NCI-H510A (cell line): ENCODE measurements around the gene WASHC4.
"Not testable (repeated sequence)": the region's sequence is repeated elsewhere in the genome, so short reads cannot be mapped to it uniquely, and the experiment has no call there.

Experiments used
- DNase-seq: peaks from one replicate; lab custom pipeline; 2025; lab: John Stamatoyannopoulos, UW

WASHC4 gene

DNA sequence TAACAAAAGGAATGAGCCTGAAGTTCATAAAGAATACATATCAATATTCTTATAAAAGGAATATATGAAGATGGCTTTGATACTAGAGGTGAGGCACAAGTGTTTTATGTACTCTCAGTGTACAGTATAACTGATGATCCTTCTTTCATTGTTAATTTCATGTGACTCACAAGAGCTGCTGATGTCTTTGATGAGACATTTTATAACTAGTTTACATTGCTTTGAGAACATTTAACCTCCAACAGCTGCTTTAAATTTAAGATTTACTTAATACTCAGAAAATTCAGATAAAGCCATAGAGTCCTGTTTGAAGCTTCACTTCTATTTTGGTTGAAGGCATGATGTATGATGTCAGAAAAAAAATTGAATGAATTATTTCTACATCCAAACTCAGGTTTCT, 59.8 kb downstream of the WASHC4 start:
- no peak for DNase-seq

DNA sequence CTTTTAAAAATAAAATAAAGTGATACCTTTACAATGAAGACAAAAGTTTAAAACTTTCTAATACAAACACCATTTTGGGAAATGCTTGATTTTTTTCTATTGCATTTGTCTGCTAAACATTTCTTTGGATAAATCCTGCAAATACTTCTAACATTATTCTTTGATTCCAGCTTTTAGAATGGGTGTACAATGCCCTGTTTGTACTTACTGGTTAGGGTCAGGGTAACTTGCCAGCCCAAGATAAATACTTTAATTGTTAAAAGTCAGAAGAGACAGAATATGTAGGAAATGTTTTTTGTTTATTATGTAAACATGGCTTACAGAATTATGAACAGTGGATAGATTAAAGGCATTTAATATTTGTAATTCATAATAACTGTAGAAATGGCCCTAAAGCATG, 60.5 kb downstream of the WASHC4 start:
- no peak for DNase-seq

DNA sequence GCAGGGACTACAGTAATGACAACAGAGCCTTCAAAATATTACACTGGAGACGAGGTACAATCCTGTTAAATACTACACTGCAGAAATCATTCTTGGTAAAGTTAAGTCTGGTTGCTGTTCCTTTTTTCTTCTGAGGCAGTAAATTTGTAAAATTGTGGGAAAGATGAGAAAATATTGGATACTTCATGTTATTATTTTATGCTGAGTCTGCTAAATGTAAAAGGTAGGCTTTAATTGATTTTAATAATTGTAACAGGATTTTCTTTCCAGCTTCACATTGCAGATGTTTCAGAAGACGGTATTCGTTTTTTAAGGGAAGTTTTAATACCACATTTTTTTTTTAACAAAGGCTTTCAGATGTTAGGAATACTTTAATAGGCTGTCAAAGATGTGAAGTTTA, 62.6 kb downstream of the WASHC4 start:
- no peak for DNase-seq

DNA sequence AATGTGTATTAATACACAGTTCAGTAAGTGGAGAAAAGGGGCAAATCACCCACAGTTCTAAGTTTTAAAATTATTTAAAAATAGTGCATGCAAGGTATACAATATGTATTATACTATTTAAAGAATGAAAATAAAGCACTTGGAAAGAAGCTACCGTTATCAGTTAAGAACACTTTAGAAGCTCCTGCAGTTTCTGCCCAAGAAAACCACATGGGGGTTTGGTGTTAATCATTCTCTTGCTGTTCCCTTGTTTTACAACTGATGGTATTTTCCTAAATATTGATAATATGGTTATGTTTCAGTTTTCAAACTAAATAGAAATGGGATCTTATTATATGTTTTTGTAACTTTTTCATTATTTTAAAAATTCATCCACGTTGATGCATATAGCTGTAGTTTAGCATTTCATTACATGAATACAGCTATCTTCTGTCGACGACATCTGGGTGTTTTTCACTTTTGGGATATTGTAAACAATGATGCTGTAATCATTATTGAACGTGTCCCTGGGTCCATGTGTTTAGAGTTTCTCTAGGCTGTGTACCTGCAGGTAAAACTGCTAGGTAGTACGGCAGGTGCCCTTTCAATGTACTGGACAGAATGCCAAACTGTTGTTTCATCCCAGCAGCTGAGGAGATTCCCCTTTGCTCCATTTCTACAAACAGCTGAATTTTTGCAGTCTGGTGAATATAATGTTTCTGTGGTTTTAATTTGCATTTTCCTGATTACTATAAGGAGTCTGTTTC, 64.3 kb downstream of the WASHC4 start:
- DNase-seq: no peak

DNA sequence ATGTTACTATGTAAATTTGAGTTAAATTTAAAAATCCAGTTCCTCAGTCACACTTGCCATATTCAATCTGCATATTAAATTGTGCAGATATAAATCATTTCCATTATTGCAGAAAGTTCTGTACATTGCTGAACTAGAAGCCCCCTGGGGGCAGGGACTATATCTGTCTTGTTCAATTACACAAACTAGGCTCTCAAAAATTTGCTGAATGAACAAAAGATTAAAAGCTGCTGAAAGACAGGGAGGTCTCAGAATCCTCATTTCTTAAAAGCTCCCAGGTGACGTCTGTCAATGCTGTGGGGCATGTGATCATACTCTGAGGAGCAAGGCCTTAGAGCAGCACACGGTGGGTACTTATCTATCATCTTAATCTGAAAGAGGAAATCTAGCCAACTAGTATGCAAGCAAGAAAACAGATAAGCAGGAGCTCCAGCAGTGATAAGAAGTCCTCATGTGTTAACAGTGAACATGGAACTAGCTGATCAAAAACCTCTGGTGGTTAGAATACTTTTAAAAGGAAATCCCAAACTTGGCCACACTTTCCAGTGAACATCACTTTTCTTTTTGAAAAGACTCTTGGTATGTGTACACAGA, 68.0 kb downstream of the WASHC4 start:
- DNase-seq: no peak

DNA sequence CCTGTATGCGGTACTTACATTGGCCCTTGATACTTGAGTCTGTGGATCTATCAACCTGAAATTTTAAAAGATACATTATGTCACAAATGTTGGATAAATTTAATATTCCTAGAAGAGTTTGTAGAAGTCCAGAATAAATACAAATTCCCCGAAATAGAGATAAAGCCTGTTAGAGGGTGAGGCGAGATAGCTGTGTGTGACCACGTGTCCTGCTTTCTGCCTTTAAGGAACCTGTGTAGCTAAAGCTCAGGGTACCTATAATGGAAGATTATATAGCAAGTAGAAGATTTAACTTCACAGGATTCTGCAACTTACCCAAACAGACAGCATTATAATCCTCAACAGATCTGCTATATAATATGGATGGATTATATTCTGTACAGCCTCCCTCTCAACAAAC, 69.7 kb downstream of the WASHC4 start:
- DNase-seq: no peak

DNA sequence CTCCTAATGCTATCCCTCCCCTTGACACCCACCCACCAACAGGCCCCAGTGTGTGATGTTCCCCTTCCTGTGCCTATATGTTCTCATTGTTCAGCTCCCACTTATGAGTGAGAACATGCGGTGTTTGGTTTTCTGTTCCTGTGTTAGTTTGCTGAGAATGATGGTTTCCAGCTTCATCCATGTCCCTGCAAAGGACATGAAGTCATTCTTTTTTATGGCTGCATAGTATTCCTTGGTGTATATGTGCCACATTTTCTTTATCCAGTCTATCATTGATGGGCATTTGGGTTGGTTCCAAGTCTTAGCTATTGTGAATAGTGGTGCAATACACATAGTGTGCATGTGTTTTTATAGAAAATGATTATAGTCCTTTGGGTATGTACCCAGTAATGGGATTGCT, 71.6 kb downstream of the WASHC4 start:
- not testable (repeated sequence) for DNase-seq

DNA sequence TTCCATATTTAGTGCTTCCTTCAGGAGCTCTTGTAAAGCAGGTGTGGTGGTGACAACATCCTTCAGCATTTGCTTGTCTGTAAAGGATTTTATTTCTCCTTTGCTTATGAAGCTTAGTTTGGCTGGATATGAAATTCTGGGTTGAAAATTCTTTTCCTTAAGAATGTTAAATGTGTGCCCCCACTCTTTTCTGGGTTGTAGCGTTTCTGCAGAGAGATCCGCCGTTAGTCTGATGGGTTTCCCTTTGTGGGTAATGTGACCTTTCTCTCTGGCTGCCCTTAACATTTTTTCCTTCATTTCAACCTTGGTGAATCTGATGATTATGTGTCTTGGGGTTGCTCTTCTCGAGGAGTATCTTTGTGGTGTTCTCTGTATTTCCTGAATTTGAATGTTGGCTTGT, 75.9 kb downstream of the WASHC4 start:
- not testable (repeated sequence) for DNase-seq

DNA sequence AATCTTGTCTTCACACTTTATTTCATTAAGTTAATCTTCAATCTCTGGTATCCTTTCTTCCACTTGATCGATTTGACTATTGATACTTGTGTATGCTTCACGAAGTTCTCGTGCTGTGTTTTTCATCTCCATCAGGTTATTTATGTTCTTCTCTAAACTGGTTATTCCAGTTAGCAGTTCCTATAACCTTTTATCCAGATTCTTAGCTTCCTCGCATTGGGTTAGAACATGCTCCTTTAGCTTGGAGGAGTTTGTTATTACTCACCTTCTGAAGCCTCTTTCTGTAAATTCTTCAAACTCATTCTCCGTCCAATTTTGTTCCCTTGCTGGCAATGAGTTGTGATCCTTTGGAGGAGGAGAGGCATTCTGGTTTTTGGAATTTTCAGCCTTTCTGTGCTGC, 76.4 kb downstream of the WASHC4 start:
- DNase-seq: not testable (repeated sequence)

DNA sequence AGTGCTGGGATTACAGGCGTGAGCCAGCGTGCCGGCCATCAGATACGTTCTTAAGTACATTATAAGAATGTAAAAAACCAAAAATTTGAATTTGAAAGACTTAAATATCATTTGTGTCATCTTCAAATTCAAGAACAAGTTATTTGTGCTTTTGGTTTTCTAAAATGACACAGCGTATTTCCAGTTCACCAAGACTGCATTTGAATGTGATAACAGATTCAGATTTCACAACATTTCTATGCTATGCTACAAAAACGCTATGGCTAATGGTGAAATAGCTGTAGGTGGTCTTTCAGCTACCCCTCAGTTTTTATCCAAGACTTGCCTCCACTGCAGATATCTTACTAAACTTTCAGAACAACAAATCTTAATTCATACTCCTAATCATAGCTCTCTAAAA, 81.8 kb downstream of the WASHC4 start:
- no peak for DNase-seq

DNA sequence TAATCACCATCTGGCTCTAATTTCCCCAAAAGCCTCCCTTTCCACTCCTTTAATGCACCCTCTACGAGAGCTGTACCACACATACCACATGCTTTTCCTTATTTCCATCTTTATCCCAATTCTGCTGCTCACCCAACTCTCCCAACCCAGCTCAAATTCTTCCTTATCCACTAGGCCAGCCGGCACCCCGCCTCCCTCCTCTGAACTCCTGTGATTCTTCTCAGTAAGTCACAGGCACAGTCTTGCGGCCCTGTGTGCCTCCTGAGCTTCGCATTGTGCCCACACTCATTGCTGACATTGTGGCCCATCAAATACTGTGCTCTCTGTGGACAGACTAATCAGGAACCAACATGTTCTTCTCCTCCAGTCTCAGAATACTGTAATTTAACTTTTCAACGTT, 83.0 kb downstream of the WASHC4 start:
- no peak for DNase-seq

DNA sequence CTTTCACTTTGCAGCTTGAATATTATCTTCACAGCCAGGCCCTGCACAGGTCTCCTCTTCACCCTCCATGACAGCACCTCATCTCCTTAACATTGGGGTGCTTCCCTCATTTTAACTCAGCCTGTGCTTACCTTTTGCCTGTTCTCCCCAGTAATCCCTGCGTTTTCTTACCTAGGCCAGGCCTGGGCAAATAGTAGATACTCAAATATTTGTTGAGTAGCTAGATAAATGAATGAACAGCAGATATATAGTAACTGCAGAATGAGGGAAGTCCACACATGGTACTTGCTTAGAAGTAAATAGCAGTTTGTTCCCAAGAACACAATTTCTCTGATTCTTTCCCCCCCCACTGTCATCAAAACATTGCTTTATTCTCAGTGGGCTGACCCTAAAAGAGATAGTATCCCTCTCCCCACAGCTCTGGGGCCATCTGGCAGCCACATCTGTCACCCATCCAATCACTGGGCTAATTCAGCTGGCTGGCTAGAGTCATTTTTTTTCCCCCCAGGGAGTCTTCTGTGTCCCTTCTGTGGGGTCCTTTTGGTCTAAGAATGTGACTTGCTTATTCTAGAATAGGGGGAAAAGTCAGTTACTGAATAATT, 85.2 kb downstream of the WASHC4 start:
- no peak for DNase-seq

DNA sequence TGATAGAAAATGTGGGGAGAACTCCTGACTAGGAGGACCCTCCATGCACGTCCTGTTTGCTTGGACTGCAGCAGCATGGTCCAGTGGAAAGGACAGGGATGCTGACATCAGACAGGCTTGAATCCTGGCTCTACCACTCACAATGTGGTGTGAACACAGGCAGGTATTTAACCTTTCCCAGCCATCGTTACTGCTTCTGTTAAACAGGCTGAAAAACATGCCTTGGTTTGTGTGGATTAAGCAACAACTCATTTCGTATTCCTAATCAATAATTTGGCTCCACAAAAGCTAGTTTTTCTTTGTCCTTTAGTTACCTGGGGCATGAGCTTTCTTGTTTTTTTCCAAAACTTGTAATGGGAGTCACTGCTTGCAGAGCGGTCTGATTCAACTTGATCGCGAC, 87.4 kb downstream of the WASHC4 start:
- no peak for DNase-seq

DNA sequence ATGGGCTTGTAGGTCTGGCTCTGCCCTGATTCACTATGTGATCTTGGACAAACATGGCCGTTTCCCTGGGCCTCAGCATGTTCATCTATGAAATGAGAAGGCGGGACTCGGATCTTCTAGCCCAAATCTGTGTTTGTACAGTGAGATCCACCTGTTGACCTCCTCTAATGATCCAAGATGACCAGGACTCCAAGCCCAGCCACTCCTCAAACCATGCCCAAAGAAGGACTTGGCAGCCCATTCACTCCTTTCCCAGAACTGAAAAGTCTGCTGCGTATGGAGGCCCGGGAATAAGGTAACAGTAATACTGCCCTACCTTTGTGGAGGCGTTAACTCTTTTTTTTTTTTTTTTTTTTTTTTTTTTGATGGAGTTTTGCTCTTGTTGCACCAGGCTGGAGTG, 88.6 kb downstream of the WASHC4 start:
- DNase-seq: no peak

DNA sequence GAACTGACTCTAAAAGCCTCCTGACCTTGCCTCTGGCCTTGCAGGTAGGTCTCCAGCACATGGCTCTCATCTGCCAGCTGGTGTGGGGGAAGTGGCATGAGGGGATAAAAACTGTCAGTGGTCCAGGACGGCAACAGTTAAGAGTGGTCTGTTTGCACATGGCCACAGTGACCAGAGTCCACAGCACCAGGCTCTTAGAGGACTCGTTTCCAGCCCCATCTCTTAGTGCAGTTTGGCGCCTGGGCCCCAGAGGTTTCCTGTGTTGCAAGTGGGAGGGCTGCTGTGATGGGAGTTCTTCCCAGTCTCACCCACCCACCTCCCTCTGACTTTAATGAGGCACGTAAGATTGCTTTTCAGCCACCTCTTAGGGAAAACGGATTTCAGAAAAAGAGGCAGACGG, 91.4 kb downstream of the WASHC4 start:
- DNase-seq: no peak

DNA sequence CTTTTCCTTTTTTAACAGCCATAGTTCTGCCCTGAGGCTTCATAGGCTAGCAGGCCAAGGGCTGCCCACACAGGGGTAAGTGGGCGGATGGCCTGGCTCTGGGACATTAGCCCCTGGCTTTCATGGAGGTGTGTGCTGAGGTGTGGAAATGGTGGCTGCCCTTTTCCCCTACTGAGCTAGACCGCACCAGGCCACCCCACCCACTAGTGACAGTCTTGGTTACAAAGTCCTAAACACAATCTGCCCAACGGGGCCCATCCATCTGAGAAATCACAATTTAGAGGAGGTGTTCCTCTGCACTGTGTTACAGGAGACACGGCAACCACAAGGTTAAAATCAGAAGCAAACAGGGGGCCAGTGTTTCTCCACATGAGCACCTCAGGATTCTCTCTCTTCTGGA, 92.9 kb downstream of the WASHC4 start:
- no peak for DNase-seq

DNA sequence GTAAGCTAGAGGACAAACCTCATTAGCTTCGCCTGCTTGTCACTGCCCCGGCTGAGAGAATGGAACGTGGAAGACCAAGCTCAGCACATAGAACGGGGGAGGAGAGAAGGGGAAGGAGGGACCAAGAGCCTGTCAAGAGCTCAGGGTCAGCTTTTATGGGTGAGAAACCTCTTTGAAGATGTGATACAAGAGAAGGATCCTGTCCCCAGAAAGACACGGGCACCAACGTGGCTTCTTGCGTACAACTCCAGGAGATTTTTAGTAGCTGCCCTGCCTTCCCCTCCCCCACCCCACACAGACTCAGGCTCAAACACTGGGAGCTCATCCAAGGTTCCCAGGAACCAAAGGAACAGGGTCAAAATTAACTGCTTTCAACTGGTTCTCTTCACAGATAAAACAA, 93.8 kb downstream of the WASHC4 start:
- DNase-seq: no peak

DNA sequence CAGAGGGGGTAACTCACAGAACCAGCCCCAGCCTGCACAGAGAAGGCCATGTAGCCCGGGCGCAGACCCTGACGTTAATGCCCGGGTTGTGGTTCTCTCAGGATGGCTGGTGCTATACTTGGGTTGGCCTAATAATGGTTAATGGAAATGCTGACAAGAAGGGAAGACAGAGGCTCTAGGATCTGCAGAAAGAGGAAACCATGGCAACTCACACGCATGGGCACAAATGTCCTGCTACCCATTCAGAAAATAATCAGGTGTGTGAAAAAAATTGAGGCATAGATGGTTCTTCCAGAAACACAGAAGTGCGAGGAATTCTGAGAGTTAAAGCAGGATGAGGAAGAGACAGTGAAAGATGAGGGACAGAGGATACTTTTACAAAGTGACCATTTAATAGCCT, 94.7 kb downstream of the WASHC4 start:
- no peak for DNase-seq

DNA sequence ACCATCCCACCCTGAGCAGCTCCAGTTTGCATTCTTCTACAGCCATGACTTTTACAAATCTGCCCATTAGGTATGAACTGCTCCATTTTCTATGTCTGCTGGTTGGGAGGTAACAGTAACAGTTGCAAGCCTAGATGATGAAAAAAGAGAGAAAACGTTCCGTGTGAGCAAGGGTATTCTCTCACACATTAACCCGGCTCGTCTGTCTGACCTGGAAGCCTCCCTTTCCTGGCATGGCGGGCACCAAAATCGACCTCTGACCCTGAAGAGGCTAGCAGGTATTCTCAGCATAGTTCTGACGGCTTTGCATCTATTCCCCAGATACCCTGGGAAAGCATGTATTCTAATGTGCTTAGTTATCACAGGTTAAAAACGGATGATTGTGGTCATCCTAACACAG, 96.6 kb downstream of the WASHC4 start:
- DNase-seq: no peak

DNA sequence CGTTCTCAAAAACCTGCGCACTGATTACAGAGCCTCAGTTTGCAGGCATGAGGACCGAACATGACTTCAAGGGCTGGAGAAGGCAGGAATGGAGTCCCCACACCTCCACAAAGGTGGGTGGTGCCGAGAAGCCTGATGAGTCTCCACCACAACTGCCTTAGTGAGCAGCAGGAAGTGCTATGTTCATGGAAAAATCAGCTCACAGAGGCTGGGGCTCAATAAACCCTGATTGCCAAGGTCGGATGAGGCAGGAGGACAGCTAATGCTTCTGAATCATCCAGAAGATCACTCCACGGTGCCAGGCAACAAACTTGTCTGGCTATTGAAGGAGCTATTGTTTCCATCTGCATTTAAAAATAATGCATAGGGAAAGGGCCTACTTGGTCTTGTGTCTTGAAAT, 97.4 kb downstream of the WASHC4 start:
- DNase-seq: no peak

DNA sequence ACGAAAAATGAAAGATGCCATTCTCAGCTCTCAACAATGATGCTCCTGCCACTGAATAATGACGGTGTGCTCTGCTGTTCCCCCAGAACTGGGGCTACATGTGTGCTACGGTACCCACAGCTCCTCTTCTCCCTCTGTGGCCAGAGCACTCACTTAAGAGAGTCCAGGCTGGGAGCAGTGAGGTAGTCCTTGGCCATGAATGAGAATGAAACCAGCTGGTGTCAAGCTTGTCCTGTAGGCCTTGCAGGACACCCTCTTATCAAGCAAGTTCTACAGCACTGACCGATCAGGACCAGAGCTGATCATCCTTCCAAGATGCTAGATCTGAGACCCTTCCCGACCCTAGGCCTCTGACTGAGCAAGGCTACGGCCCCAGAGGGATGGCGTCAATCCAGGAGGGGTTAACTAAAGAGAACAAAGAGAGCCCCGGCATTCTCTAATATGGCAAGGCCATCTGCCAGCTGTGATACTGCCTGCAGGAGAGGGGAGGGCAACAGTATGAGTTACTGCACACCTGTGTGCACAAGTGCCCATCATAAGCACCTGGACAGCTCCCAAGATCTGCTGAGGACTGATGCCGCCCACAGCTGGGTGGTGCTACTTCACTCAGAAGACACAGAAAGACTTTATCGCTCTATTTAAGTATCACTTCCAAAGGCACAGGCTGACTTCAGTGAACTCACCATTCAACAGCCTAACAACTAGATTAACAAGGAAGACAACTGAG, 98.0 kb downstream of the WASHC4 start:
- peak; percentile 77 for DNase-seq

DNA sequence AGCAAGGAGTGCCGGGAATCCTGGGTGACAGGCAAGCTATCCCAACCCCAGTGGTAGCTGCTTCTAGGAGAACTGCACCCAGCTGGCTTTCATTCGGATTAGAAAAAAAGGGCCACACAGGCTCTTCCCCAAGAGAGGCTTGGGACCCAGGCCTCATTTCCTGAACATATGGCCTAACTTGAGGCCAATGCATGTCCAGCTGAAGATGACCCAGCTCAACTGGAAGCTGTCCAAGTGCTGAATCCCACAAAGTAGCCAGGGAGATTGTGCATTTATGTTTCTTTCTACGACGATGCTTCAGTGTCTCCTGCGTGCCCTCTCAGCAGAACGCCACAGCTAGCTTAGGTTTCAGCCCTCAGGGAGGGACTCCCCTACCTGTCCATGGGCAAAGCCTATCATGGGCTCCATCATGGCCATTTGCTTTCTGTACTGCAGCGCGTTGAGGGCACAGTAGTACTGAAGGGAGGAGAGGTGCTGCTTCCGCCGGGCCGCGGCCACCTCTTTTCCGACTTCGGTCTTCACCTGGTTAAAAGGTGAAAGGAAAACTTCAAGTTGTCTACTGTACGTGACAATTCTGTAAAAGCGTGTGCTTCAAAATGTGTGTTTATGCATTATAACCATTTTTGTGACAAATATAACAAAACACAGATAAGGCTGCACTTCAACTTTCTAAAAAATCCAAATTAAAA, 99.3 kb downstream of the WASHC4 start:
- no peak for DNase-seq
